GM12872 (cell line): ENCODE data around the gene CGNL1.

ENCODE experiments used
- TF ChIP-seq, protein P1 (sequence below): IDR thresholded peaks from 3 replicates; pipeline ENCODE4 v1.5.1; 2011; ENCODE audit warnings: low read depth, mild to moderate bottlenecking, low read length, moderate library complexity; ENCODE audit not compliant: insufficient read depth

CGNL1 gene

DNA sequence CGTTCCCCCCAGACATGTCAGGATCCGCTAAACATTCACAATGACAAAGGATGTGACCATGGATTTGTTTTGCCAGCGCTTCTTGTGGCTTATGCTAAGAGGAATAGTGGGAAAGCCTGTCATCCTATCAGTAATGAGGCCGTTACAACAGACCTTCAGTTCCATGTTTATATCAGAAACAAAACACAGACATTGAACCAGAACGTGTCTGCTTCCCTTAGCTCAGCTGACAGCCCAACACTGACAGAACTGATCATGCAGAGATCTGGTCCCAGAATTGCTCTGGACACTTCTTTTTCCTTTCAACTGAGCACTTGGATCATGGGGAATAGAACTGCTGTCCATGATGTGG lies 157.1 kb downstream of the CGNL1 start:
- TF ChIP-seq, protein P1, sequence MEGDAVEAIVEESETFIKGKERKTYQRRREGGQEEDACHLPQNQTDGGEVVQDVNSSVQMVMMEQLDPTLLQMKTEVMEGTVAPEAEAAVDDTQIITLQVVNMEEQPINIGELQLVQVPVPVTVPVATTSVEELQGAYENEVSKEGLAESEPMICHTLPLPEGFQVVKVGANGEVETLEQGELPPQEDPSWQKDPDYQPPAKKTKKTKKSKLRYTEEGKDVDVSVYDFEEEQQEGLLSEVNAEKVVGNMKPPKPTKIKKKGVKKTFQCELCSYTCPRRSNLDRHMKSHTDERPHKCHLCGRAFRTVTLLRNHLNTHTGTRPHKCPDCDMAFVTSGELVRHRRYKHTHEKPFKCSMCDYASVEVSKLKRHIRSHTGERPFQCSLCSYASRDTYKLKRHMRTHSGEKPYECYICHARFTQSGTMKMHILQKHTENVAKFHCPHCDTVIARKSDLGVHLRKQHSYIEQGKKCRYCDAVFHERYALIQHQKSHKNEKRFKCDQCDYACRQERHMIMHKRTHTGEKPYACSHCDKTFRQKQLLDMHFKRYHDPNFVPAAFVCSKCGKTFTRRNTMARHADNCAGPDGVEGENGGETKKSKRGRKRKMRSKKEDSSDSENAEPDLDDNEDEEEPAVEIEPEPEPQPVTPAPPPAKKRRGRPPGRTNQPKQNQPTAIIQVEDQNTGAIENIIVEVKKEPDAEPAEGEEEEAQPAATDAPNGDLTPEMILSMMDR, result no peak

- TF ChIP-seq, protein P1, result no peak
Measured at GRCh38 chr15:57534281-57534680, 158.0 kb downstream of the CGNL1 start.

DNA sequence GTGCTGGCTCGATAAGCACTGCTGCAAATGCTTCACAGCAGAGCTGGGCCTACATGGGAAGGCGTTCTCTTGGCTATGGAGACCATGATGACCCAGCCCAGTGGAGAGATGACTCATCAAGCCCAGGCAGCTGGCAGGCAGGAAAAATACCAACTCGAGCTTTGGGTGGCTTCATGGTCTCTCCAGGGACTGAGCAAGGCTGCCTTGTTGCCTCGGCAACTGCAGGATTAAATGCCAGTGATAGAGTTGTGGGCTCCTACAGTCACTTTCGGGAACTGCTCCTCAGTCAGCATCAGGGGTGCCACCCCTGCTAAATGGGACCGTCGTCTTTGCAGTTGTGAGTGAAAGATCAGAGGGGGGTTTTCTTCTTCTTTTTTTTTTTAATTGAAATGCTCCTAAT lies 160.8 kb downstream of the CGNL1 start:
- TF ChIP-seq, protein P1, result no peak

GRCh38 chr15:57537488-57538264 lies 161.4 kb downstream of the CGNL1 start:
- TF ChIP-seq, protein P1, result no peak

GRCh38 chr15:57538265-57538529 lies 161.9 kb downstream of the CGNL1 start:
- TF ChIP-seq, protein P1, result no peak

DNA sequence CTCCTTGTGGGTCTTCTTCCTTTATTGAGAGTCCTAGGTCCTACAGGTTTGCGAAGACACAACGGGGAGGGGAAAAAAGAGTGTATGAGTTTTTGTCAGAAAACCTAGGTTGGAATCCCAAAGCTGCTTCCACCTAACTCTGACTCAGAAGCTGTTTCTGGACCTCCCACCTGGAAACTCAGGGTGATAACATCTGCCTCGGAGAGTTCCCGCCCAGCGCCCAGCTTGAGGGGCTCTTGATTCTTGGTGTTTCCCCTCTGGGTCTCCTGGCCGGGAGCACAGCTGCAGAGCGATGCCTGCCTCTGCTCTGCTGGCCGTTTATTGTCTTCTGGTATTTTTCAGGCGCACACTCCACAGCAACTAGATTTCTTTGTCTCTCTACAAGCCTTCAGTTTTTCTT lies 162.5 kb downstream of the CGNL1 start:
- TF ChIP-seq, protein P1, result no peak

DNA sequence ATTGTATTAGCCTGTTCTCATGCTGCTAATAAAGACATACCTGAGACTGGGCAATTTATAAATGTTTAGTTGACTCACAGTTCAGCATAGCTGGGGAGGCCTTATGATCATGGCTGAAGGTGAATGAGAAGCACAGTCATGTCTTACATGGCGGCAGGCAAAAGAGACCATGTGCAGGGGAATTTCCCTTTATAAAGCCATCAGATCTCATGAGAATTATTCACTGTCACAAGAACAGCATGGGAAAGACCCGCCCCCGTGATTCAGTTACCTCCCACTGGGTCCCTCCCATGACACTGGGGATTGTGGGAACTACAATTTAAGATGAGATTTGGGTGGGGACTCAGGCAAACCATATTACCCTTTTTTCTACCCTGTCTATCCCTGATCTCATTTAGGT lies 163.9 kb downstream of the CGNL1 start:
- TF ChIP-seq, protein P1, result no peak
